Measurements from ENCODE around the gene SLC9C1. TPM values are rescaled to one million over a fixed set of nuclear protein-coding genes. Genes with fewer than 3 reads are reported as not detected.

The SLC9C1 gene
- total RNA-seq, 3 donors from 2014 or later = 0.34 to 0.96 (median 0.51) TPM

DNA sequence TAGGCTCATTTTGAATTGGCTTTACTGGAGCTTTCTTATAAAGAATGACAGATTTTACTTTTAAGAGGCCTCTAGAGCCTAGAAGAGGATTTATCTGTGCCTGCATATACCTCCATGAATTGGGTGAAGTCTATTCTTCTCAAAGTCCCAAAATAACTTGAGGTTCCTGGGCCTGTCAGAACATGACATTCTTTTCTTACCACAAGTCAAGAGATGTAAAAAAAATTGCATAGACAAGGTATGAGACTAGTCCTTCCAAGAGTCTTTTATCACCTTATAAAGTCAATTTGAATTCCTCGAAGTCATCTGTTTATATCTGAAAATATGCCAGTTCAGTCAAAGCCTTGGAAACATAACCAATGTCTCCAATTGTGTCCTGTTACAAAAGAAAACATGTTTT is 21.8 kb upstream of the SLC9C1 start:
- TF ChIP-seq, protein P1, sequence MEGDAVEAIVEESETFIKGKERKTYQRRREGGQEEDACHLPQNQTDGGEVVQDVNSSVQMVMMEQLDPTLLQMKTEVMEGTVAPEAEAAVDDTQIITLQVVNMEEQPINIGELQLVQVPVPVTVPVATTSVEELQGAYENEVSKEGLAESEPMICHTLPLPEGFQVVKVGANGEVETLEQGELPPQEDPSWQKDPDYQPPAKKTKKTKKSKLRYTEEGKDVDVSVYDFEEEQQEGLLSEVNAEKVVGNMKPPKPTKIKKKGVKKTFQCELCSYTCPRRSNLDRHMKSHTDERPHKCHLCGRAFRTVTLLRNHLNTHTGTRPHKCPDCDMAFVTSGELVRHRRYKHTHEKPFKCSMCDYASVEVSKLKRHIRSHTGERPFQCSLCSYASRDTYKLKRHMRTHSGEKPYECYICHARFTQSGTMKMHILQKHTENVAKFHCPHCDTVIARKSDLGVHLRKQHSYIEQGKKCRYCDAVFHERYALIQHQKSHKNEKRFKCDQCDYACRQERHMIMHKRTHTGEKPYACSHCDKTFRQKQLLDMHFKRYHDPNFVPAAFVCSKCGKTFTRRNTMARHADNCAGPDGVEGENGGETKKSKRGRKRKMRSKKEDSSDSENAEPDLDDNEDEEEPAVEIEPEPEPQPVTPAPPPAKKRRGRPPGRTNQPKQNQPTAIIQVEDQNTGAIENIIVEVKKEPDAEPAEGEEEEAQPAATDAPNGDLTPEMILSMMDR (IDR thresholded peaks at IDR 0.05) = no peak
- H3K36me3 ChIP-seq (ENCODE audit: low read depth) = no peaks in the 10 kb centered on the region
- no peak for ATAC-seq

DNA sequence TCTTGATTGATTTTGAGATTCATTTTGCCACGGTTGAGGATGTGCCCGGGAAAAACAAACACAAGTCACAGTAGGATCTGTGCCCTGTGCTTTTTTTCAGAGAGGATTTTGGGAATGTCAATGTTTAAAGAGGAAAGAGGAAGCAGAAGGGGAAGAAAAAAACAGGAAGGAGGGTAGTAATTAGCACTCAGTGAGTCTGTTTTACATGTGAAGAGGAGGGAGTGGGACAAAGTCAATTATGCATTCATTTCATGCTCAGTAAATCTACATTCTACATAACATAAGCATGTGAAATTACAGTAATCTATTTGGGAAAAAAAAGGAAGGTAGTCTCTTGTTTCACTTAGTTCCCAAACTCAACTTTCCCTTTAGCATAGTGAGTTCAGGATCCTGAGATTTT is 20.6 kb upstream of the SLC9C1 start:
- peaks cover 7% of the 10 kb centered on the region for H3K9me3 ChIP-seq
- no peaks in the 10 kb centered on the region for H3K36me3 ChIP-seq (ENCODE audit: low read depth)
- ATAC-seq (no peak), DNase-seq (no peak)
- intact Hi-C loops (cut with DNase I, micrococcal nuclease) = no loop called here
- H3K4me3 ChIP-seq = no peak overlapping the region
- TF ChIP-seq, protein P1 (IDR thresholded peaks at IDR 0.05) = no peak
- no peaks in the 10 kb centered on the region for H3K4me1 ChIP-seq (ENCODE audit: low read depth)

More for the DNA sequence above, 21.8 kb upstream of the SLC9C1 start:
- Histone ChIP-seq H3K4me3 (no peak overlapping the region), H3K9me3 (peaks cover 7% of the 10 kb centered on the region), H3K4me1 (ENCODE audit: low read depth) (no peaks in the 10 kb centered on the region)
- intact Hi-C loops (cut with DNase I, micrococcal nuclease) = no loop called here
- DNase-seq = no peak

DNA sequence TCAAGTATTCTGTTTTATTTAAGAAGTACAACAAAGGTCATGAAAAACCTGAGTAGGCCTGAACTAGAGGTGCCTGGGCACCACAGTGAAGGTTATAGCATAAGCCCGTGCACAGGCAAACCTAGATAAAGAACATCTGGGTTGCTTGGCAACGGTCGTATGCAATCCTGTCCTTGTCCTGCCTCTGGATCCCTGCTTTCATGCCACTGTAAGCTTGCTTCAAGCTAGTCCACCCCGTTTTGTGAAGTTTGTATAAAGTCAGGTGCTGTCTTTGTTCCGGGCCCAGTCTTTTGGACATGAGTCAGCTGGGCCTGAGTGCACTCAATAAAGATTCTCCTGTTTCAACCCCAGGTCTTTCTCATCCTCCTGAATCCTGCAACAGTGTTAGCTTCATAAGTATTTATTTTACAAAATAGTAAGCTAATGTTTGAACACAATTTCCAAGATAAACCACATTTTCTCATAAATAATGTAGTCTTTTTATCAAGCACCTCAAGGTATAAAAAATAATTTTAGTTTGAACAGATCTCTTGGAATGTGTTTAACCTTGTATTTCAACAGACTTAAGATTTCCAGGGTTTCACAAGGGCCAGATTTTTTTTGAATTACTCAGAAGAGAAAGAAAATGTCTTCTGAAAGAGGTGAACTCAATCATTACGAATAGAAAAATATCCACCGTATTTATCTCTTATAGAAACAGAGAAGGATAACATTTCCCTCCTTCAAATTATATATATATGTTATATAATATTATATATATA is 14.3 kb upstream of the SLC9C1 start:
- peaks cover 5% of the 10 kb centered on the region for H3K4me1 ChIP-seq (ENCODE audit: low read depth)
- ATAC-seq (no peak), DNase-seq (no peak)
- intact Hi-C loops (cut with DNase I, micrococcal nuclease) = no loop called here
- TF ChIP-seq, protein P1 (IDR thresholded peaks at IDR 0.05) = no peak
- H3K4me3 ChIP-seq = no peak overlapping the region
- H3K9me3 ChIP-seq = no peaks in the 10 kb centered on the region
- H3K36me3 ChIP-seq (ENCODE audit: low read depth) = no peaks in the 10 kb centered on the region

DNA sequence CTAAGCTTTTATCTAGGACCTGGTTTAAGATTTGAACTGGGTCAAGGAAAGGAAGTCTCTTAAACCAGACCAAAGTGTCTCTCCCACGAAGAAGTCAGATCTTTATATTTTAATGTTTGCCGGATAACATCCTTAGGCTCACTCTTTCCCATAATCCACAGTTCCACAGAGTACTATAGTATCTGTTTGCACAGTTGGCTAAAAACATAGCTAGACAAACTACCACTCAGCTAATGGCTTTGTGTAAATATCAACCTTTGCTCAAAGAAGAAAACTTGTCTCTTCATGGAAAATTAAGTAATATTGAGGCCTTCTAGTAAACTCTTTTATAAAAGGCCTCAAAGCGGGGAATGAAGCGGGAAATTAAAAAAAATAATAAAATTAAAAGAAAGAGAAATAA is 13.5 kb upstream of the SLC9C1 start:
- TF ChIP-seq, protein P1 (IDR thresholded peaks at IDR 0.05) = no peak
- Histone ChIP-seq H3K4me3 (no peak overlapping the region), H3K36me3 (ENCODE audit: low read depth) (no peaks in the 10 kb centered on the region), H3K9me3 (no peaks in the 10 kb centered on the region), H3K4me1 (ENCODE audit: low read depth) (peaks cover 5% of the 10 kb centered on the region)
- no peak for ATAC-seq
- intact Hi-C loops (cut with DNase I, micrococcal nuclease) = no loop called here
- no peak for DNase-seq

DNA sequence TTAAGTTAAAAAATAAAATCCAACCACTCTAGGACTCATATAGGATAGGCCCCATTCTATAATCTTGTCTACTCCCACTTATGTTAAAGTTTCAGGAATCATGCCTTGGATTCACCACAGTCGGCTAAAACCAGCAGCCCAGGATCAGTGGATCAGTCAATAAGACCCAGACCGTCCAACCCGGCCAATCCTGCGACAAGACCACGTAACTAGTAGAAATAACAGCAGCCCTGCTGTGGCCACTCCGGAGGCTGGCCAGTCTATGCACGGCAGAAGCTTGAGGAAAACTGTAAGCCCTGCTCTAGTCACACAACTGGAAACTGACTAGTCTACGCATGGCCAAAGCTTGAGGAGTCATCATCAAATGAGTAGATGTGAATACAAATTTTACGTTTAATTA is 12.8 kb upstream of the SLC9C1 start:
- H3K9me3 ChIP-seq = no peaks in the 10 kb centered on the region
- TF ChIP-seq, protein P1 (IDR thresholded peaks at IDR 0.05) = no peak
- no peak for ATAC-seq
- no peak for DNase-seq
- intact Hi-C loops (cut with DNase I, micrococcal nuclease) = no loop called here
- no peak overlapping the region for H3K4me3 ChIP-seq
- peaks cover 5% of the 10 kb centered on the region for H3K4me1 ChIP-seq (ENCODE audit: low read depth)
- H3K36me3 ChIP-seq (ENCODE audit: low read depth) = no peaks in the 10 kb centered on the region

Data from mucosa of descending colon (tissue), 3 donors.